Stimulated activated CD8-positive, alpha-beta memory T cell treated with anti-CD3 and anti-CD28 coated beads, Interleukin-4, amount 100 ng/mL, for 4 hours (primary cell): ENCODE data around the gene EXD3.
"Not testable (repeated sequence)": the region's sequence is repeated elsewhere in the genome, so short reads cannot be mapped to it uniquely, and the experiment has no call there.

Experiments
- DNase-seq, 2 donors: peaks; one replicate each; pipeline ENCODE4 v3.0.0-alpha.2; 2020; ENCODE audit warnings: low read depth in 2 of 2, low spot score in 1 of 2

Gene EXD3, protein sequence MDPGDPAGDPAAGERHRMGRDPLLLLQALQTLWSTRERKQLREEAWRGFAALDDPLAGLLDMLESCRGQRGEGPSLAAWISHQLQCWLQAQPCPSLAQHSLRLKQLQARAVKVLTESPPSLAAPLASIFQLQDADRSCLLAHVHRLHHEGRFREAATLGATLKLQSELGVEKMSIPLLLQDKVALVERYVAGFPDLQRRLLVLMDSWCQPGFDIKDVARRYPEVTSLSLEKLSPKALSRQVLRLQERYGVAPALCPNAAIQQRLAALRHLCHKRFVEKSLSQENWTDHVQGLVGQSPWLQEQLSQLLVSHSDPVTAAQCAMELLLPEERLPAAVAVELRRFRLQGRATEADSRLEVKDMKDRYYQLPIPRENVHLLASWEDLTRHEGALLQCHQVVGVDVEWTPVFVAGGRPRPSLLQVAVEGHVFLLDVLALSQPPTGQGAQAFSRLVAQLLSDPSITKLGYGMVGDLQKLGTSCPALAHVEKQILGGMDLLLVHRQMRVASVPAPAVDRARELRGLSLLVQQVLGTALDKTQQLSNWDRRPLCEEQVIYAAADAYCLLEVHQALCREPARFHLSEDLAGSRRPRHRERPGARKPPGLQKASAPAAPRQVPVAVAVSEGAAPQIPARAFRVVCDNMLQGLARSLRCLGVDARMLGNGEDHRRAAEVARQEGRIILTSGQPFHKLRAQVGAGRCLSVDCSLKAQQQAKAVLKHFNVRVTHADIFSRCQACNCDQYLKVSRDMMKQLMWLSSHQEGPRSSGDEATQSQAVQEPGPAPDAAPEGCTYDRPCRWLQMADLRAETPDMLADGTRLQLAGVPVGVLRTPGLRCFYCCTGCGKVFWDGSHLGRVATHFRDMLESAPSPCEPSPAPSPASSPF

DNA sequence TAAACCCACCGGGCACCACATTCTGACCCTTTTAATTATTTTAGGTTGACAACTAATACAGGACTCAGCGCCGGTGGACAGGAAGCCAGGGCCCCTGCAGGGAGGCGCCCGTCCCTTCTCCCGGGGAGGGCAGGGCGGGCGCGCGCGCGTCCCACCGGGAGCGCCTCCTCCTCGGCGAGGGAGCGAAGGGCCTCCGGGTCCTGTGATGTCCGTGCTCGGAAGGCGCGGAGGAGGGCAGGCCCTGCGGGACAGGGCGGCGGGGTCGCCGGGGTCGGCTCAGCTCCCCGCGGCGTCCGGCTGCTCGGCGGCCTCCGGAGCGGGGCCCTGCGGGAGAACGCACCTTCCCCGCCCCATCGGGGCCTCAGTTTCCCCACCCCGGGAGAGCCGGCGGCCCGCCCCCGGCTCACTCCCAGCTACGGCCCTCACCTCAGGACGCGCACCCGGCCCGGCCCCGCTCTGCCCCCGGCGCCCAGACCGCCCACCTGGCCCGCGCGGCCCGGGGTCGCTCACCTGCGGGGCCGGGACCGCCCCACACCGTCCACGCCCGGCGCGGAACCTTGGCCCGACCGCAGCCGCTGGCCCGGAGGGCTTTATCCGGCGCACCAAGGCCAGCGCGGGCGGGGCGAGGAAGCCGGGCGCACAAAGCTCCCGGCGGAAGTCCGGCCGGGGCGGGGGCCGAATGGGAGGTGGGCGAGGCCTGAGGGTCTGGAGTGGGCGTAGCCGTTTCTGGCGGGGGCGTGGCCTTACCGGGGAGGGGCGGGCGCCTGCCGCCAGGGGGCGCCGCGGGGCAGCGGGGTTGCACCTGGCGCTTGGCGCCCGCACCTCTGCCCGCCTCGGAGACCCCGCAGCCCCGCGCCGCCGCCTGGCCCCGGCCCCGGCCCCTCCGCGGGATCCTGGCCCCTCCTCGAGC lies at the start of gene EXD3, which contains the start of gene NOXA1:
TSS of gene EXD3 (minus strand) at position 559 of the 910 bp plus-strand sequence. CDS start 27,805 bp downstream, outside the sequence.
TSS of gene NOXA1 (plus strand) at position 790 of the 910 bp plus-strand sequence. CDS start 137 bp downstream, outside the sequence.
- DNase-seq, result peak; percentile 79 to 83

DNA sequence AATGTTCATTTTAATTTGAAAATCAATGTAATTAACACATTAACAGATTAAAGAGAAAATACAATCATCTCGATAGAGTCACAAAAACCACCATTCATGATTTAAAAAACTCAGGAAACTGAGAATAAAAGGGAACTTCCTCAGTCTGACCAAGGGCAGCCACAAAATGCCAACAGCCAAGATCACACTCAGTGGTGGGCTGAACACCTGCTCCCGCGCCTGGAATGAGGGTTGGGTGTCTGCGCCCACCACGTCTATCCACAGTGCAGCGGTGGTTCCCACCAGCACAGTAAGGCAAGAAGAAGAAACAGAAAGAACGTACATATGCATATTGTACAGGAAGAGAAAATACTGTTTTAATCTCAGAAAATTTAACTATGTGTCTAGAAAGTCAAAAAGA lies 47.8 kb upstream of the EXD3 start:
- no peak for DNase-seq

DNA sequence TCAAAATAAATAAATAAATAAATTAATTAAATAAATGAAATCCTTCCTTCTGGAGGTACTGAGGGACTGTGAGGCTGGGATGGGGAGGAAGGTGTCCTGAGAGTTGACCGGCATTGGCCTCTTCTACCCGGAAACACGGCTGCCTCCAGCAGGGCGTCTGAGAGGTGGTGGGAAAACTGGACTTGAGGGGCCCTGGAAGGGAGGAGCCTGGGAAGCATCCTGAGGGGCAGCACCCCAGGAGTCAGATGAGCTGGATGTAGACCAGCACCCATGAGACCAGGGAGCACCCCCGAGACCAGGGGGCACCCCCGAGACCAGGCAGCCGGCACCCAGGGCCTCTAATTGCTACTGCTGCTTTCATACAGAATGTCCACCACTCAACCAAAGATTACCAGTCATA lies 44.9 kb upstream of the EXD3 start:
- DNase-seq, result no peak

DNA sequence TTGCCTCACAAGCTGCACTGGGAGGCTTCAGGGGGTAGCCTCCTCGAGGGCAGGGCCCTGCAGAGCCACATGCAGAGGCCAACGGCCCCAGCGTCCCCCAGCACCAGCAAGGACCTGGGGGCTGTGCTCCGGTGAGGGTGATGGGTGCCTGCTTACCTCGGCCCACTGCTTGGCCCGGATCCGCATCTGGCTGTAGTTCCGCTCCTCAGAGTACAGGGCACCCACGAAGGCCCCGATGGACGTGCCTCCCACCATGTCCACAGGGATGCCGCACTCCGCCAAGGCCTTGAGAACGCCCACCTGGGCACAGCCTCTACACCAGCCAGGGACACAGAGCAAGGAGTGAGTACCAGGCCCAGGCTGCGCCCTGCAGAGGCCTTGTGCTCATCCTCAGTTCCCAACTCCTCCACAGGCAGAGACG lies 44.2 kb upstream of the EXD3 start:
- no peak for DNase-seq

DNA sequence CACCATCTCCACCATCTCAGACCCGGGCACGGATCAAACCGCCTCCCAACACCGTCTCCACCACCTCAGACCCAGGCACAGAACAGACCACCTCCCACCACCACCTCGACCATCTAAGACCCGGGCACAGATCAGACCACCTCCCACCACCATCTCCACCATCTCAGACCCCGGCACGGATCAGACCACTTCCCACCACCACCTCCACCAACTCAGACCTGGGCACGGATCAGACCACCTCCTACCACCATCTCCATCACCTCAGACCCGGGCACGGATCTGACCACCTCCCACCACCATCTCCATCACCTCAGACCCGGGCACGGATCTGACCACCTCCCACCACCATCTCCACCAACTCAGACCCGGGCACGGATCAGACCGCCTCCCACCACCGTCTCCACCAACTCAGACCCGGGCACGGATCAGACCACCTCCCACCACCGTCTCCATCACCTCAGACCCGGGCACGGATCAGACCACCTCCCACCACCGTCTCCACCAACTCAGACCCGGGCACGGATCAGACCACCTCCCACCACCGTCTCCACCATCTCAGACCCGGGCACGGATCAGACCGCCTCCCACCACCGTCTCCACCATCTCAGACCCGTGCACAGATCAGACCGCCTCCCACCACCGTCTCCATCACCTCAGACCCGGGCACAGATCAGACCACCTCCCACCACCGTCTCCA lies 43.6 kb upstream of the EXD3 start:
- not testable (repeated sequence) for DNase-seq

DNA sequence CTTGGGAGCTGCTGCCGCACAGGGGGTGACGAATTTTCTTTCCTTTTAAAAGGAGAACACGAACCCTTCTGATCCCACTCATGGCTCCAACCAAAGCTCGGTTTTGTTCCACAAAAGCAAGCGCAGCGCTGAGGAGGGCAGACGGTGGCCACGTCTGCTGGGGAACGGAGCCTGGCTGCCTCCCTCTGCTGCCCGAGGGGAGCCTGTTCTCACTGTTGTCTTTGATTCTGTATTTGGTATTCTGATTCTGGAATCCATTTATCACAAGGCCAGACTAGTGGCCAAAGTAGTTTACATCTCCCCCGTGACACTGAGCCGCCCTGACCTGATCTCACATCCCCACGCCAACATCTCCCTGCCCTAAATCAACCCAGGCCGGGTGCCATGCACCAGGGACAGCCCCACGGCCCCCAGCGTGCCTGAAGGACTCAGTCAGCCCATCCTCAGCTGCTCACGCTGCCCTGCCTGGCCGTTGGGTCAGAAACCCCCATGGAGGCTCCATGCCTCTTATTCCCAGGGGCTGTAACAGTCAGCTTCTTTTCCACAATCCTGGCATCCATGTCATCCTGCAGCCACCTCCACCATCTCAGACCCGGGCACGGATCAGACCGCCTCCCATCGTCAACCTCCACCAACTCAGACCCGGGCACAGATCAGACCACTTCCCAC lies 42.9 kb upstream of the EXD3 start:
- DNase-seq, result no peak

DNA sequence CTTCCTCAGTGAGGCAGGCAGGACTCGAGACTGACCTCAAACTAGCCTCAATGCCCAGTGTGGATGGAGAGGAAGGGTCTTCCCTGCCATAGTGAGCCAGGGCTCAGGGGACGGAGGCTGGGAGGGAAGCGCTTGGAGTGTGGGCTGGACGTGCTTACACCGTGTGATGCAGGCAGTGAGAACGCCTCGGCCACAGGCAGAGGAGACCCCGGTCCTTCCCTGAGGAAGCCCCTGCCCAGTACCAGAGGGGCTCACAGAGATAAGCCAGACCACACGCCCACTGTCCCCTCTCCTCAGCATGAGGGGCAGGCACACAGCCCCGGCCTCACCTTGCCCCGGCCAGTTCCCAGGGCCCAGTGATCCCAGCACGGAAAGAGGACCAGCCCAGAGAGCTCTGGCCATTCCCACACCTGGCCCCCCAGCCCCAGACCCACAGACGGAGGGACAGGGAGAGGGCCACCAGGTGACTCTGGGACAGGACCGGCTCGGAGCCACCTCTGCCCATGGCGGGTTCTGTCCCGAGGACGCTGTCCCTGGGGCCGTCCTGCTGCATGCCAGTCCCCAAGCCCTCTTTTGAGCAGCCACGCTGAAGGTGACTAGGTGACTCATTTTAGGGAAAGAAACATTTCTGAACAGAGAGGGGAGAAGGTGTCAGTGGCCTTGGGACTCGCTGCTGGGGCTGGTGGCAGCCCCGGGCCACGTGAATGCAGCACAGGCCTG lies 42.2 kb upstream of the EXD3 start:
- no peak for DNase-seq

DNA sequence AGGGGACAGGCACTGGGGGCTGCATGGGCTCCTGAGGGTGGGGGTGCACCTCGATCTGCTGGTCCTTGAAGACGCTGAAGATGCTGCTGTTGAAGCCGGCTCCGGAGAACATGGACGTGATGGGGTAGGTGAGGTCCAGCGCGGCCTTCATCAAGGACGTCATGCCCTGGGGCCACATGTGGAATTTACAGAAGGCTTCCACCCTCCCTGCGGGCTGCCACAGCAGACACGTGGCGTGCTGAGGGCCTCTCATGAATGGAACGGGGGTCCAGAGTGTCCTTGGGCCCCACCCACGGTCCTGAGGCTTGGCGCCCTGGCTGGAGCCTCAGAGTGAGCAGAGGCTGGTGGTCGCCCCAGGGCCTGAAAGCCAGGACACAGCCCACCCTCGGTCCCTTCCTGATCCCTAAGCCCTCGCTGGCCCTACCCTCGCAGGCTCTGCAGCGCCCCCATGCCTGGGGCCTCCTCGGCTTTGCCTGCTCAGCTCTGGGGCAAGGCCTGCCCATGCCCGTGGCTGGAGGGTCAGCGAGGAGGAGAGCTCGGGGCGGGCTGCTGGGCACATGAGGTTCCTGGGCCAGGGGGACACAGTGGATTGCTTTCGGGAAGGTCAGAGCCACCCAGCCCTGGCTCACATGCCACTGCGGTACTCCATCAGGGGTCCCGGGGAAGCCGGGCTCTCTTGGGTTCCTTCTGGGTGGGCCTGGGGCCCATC lies 41.5 kb upstream of the EXD3 start:
- DNase-seq, result no peak

DNA sequence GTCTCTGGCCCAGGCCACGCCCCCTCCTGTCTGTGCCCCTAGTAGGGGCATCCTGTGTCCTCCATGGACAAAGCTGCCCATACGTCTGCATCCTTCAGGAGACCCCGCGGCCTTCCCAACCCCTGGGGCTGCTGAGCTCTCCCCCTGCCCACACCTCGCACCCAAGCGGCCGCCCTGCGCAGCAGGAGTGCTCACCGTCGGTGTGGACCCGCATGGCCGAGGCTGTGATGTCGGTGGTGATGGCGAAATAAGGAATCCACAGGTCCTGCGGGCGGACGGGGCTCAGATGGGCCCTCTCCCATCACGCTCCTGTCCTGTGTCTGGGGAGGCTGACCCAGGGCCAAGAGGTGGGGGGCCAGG lies 40.9 kb upstream of the EXD3 start:
- no peak for DNase-seq

DNA sequence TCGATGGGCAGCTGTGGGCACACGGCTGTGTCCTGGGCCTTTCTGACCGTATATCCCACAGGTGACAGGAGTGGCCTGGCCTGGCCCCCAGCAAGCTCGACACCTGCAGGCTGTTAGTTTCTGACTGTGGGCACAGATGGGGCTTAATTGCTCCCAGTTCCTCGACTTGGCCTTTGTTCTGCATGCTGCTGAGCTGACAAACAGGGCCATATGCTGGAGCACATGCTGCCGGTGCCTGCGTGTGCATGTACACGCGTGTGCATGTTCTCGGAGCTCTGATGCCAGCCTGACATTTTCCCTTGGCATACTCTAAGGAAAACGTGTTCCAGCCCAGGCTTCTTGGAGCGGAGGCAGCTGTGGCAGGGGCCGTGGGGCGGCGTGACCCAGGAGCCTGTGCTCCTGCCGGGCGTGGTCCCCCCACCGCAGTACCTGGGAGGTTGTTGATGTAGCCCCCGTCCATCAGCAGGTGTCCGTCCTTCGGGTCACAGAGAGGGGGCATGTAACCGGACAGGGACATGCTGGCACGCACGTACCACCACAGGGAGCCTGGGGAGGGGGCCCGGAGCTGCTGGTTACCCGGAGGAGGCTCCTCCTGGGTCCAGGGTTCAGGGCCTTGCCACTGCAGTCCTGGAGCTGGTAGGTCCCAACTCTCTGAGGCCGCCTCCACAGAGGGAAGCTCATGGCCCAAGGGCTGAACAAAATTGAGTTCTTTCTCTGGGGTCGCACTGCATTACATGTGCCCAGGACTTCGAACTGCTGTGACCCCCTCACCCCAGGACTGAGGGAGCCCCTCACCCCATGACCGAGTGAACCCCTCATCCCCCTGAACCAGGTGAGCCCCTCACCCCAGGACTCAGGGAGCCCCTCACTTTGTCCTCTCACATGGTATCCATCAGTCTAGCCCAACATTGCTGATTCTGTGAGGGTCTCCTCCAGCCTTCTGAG lies 40.3 kb upstream of the EXD3 start:
- DNase-seq, result no peak

DNA sequence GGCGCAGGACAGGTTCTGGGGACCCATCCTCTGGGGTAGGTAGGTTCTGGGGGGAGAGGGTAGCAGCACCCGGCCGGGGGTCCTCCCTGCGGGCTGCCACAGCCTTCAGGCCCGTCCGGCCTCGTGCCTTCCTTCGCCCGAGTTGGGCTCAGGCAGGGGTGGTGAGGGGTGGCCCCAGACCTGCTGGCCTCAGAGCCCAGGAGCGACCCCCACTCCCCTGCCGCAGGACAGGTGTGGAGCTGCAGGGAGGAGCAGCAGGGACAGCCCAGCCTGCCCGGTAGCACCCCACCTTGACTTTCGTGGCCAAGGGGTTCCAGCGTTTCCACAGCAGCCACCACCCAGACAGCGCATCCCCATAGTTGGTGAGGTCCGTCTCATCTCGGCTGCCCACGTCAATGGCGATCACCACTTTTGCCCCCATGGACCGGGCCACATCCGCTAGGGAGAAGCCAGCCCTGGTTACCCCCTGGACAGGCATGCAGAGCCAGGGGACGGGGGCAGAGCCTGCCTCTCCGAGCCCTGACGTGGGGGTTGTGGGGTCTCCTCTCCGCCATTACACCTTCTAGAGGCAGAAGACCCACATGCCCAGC lies 39.5 kb upstream of the EXD3 start:
- DNase-seq, result no peak

DNA sequence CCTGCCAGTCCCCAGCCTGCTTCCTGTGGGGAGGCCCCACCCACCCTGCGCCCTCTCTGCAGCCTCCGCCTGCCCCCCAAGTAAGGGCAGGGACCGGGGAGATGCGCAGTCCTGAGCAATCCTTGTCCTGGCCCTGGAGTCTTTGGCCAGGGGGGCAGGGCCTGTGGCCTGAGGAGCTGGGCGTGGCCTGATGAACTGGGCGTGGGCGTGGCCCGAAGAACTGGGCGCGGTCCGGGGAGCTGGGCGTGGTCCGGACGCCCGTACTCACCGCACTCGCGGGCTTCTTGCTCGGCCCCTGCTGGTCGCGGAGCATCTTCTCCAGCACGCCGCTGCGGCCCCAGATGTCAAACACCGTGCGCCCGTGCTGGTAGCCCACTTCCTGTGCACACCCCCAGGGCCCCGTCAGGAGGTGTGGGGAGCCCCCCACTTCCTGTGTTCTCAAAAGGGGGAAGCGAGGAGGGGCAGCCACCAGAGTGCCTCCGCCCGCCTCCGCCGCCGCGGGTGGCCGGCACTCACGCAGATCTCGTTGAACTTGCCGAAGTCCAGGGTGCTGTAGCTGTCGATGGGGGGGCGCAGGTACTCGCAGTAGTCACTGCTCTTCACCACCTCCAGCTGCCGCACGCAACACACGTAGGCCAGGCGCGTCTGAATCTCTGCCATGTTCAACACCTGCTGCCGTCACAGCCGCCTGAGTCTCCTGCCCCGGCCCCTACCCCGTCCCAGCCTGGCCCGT lies 38.9 kb upstream of the EXD3 start:
- peak; percentile 53 to 73 for DNase-seq

DNA sequence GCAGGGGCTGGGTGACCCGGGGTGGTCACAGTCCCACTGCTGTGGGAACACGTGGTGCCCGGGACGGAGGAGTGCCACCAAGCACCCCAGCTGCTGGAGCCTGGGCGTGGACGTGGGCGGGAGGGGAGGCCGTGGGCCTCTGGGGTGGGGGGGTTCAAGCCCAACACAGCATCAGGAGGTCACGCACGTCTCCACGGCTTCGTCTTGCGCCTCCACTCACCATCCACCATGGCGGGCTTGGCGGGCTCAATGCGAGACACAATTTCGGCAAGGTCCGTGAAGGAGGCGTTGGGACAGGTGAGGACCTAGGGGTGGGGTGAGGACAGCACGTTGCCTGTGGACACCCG lies 38.3 kb upstream of the EXD3 start:
- DNase-seq, result no peak

DNA sequence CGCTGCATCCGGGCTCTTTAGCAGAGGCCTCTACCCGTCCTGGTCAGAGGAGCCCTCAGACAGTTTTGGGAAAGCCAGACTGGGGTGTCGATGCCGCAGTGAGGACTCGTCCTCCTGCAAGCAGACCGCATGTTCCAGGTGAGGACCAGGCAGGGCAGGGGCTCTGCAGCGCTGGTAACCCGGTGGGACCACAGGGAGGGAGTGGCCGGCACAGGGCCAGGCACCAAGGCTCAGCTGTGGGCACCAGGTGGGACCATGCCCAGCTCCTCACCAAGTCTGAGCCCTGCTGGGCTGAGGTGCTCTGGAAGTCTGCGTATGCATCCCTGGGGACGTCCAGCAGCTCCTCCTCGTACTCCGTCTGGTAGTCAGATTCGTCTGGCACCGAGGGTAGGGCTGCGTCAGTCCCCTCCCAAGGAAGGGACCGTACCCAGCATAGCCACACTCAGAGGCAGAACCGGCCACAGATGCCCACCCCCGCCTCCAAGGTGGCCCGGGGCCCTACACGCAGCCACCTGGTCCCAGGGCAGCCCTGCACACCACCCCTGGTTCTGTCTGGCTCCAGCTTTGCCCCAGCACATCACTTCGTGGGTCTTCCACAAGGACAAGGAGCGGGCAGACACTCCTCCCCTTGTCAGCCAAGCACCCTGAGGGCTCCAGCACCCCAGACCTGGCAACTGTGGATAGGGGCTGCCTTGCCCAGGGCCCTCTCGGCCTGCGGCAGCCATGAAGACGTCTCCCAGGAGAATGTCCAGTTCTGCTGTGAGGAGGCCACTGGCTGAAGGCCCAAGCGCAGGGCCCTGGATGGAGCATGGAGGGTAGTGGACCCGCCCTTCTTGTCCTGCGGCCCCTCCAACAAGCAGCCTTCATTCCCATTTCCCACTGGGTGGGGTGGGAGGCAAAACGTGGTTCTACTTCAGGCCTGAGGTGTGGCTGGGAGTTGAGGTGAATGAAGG lies 37.7 kb upstream of the EXD3 start:
- no peak for DNase-seq

DNA sequence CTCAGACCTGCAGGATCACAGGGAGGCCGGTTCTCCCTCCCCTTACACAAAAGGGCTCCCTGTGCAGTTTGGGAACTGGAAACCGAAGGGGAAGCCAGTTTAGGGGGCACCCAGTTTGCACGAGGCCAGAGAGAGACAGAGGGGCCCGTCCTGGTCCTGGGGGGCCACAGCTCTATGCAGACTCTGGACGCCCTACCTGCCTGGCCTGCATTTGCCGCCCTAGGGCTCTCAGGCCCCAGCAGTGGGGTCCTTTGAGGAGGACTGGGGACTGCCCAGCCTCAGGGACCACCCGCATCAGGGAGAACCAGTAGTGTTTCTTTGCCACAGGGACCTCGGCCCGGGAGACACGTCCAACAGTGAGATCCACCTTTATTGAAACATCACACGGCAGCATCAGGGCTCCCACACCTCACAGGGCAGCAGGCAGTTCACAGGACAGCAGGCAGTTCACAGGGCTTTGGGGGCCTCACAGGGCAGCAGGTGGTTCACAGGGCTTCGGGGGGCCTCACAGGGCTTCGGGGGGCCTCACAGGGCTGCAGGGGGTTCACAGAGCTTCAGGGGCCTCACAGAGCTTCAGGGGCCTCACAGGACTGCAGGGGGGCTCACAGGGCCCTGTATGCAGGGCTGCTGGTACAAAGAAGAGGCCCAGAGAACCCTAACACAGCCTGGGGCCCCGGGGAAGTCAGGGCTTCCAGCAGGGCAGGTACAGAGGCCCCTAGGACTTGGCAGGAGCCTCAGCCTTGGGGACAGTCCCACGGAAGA lies 36.8 kb upstream of the EXD3 start:
- DNase-seq, result no peak
